ENCODE data around the gene TRABD2B.

DNA sequence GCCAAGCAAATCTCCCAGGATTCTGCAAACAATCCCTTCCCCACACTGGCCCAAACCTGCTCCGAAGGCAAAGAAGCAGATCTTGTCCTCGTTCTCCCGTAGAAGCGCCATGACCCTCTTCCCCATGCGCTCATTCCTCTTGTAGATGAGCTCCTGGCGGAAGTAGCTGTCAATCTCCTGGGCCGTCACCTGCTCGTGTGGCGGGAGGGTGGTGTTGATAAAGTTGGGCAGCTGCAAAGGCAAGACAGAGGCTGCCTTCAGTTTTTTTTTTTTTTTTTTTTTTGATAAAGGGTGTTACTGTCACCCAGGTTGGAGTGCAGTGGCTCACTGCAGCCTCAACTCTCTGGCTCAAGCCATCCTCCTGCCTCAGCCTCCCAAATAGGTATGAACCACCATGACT, 202.7 kb downstream of the TRABD2B start:
- TF ChIP-seq CTCF (IDR thresholded peaks at IDR 0.05) (no peak), POLR2A (IDR thresholded peaks at IDR 0.05) (no peak), POLR2AphosphoS5 (IDR thresholded peaks at IDR 0.05) (no peak)

All from upper lobe of left lung (tissue), 4 donors.